Measurements from ENCODE around the gene MSH4.

- no peak for TF ChIP-seq CREB5 (CRISPR knock-in tag; IDR thresholded peaks at IDR 0.05; ENCODE audit: low read depth)
- TF ChIP-seq TCF4 (CRISPR knock-in tag; IDR thresholded peaks at IDR 0.05; ENCODE audit: borderline replicate concordance) = no peak
- no peak for TF ChIP-seq SNAI2 (CRISPR knock-in tag; IDR thresholded peaks at IDR 0.05)
- no peak for TF ChIP-seq ZFP30 (CRISPR knock-in tag; IDR thresholded peaks at IDR 0.05)
- TF ChIP-seq PPARA (CRISPR knock-in tag; IDR thresholded peaks at IDR 0.05; ENCODE audit: borderline replicate concordance) = no peak
These were observed 120.2 kb downstream of the MSH4 start for GRCh38 chr1:75916834-75917233.
